ENCODE data around the gene DLG2. TPM values are rescaled to one million over a fixed set of nuclear protein-coding genes. Genes with fewer than 3 reads are reported as not detected.

DLG2 gene
- total and polyA plus RNA-seq, 7 donors, result 0.60 to 25.8 (median 9.7) TPM; not detected in 1

DNA sequence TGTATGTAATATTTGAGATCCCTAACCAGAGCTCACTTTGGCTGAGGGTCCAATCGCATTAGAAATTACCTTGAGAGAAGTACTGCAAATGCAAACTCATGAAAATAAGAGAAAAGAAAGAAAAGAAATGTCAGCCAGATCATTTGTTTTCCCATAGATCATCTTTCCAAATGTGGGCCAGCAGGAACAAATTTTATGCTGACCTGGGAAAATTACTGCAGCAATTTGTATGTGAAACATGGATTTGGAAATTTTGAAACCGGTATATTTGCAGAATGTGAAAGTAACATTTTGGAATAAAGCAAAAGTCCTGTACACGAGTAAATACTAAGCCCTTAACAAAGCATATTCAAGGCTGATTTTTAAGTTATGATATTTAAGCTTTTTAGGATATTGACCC lies 1282.1 kb downstream of the DLG2 start:
- TF ChIP-seq POLR2A (IDR thresholded peaks at IDR 0.05) (no peak), EP300 (IDR thresholded peaks at IDR 0.05) (no peak), POLR2AphosphoS5 (IDR thresholded peaks at IDR 0.05) (no peak)
- TF ChIP-seq, protein P1, sequence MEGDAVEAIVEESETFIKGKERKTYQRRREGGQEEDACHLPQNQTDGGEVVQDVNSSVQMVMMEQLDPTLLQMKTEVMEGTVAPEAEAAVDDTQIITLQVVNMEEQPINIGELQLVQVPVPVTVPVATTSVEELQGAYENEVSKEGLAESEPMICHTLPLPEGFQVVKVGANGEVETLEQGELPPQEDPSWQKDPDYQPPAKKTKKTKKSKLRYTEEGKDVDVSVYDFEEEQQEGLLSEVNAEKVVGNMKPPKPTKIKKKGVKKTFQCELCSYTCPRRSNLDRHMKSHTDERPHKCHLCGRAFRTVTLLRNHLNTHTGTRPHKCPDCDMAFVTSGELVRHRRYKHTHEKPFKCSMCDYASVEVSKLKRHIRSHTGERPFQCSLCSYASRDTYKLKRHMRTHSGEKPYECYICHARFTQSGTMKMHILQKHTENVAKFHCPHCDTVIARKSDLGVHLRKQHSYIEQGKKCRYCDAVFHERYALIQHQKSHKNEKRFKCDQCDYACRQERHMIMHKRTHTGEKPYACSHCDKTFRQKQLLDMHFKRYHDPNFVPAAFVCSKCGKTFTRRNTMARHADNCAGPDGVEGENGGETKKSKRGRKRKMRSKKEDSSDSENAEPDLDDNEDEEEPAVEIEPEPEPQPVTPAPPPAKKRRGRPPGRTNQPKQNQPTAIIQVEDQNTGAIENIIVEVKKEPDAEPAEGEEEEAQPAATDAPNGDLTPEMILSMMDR (IDR thresholded peaks at IDR 0.05), result no peak
- intact Hi-C loops (cut with DNase I), result no loop called here
- H3K27me3 ChIP-seq, result no peaks in the 10 kb centered on the region
- no peaks in the 10 kb centered on the region for H3K36me3 ChIP-seq
- WGBS, 2 donors, result 86 to 87% methylated on average over 3 of the region's 3 CpGs
- no peak overlapping the region for H3K4me3 ChIP-seq
- no peak for DNase-seq
- no peaks in the 10 kb centered on the region for H3K4me1 ChIP-seq
- H3K27ac ChIP-seq, result no peak overlapping the region
- H3K9me3 ChIP-seq, result no peaks in the 10 kb centered on the region

DNA sequence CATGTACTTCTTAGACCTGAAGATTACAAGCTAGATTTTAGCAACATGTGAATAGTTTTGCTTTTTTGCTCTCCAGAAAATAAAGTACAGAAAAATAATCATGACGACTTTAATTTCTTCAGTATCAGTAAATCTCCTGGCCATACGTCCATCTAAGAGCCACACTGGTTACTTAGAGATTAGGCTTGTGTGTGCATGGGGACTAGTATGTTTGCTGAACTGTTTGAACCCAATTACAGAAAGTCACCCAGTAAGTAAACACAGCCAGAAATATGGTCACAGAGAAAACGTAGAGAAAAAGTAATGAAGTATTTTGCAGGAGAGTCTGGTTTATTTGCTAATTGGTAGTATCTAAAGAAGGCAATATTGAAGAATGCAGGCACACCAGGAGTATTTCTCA lies 1287.3 kb downstream of the DLG2 start:
- no peak for DNase-seq
- intact Hi-C loops (cut with DNase I), result no loop called here
- no peaks in the 10 kb centered on the region for H3K36me3 ChIP-seq
- no peak for TF ChIP-seq POLR2AphosphoS5 (IDR thresholded peaks at IDR 0.05)
- TF ChIP-seq, protein P1 (IDR thresholded peaks at IDR 0.05), result no peak
- TF ChIP-seq POLR2A (IDR thresholded peaks at IDR 0.05), result no peak
- TF ChIP-seq EP300 (IDR thresholded peaks at IDR 0.05), result no peak
- 24 to 60% methylated on average over 3 of the region's 3 CpGs for WGBS, 2 donors
- no peaks in the 10 kb centered on the region for H3K9me3 ChIP-seq
- H3K4me3 ChIP-seq, result no peak overlapping the region
- no peak overlapping the region for H3K27ac ChIP-seq
- H3K27me3 ChIP-seq, result no peaks in the 10 kb centered on the region
- no peaks in the 10 kb centered on the region for H3K4me1 ChIP-seq

DNA sequence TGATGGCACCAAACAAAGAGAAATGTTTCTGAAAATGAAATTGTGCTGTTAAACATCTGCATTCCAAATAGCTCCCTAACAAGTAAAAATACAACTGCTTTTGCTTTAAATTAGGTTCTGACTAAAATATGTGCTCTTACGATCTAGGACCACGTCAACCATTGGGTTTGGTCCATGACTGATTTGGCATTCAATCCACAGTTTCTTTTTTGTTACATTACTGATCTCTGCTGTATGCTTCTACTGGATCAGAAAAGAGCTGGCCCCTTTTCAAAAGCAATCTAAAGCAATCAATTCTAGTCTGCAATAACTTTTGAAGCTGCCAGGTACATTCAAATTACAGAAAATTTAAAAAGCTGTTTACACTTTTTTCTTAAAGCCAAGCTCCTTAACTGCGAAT lies 1293.9 kb downstream of the DLG2 start:
- Histone ChIP-seq H3K27ac (no peak overlapping the region), H3K9me3 (no peaks in the 10 kb centered on the region), H3K36me3 (no peaks in the 10 kb centered on the region), H3K27me3 (no peaks in the 10 kb centered on the region), H3K4me1 (no peaks in the 10 kb centered on the region), H3K4me3 (no peak overlapping the region)
- intact Hi-C loops (cut with DNase I), result no loop called here
- no peak for TF ChIP-seq POLR2A (IDR thresholded peaks at IDR 0.05)
- TF ChIP-seq, protein P1 (IDR thresholded peaks at IDR 0.05), result no peak
- no peak for TF ChIP-seq EP300 (IDR thresholded peaks at IDR 0.05)
- no peak for DNase-seq
- 81 to 84% methylated on average over 3 of the region's 3 CpGs for WGBS, 2 donors

DNA sequence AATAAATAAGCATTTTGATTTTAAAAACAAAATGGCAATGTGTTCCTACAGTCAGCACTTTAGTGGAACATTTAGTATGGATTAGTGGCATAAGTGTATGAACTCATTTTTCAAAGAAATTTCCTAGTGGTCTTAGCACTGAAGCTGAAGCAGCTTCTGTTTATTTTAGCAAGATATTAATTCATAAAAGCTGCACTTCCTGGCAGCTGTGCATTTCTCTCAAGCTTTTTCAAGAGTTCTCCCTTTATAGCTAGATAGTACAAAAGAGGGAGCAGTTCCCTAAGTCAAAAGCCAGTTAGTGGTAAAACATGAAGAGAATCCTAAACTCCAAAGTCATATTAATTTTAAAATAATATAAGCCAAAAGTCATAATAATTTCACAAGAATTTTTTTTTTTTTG lies 1304.9 kb downstream of the DLG2 start:
- intact Hi-C loops (cut with DNase I), result no loop called here
- no peaks in the 10 kb centered on the region for H3K4me1 ChIP-seq
- no peak for DNase-seq

DNA sequence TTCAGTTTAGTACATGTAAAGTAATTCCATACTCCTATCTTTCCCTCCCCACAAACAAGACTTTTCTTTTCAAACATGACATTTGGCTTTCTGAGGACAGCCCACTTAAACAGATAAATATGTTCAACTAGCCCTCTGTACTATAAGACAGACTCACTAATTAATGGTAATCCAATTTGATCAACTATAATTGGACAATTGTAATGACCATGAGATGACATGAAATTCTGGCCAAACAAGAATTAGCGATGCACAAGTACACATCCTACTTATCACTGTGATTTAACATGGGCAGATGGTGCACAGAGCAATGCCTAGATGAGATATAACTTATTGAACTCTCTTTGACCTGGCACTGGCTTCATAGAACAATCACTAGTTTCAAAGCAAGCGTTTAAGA lies 1307.3 kb downstream of the DLG2 start:
- no peaks in the 10 kb centered on the region for H3K27me3 ChIP-seq
- WGBS, 2 donors, result 62 to 82% methylated on average over 2 of the region's 2 CpGs
- H3K9me3 ChIP-seq, result no peaks in the 10 kb centered on the region
- H3K4me3 ChIP-seq, result no peak overlapping the region
- H3K36me3 ChIP-seq, result no peaks in the 10 kb centered on the region
- H3K4me1 ChIP-seq, result no peaks in the 10 kb centered on the region
- TF ChIP-seq EP300 (IDR thresholded peaks at IDR 0.05) (no peak), POLR2AphosphoS5 (IDR thresholded peaks at IDR 0.05) (no peak), POLR2A (IDR thresholded peaks at IDR 0.05) (no peak)
- TF ChIP-seq, protein P1 (IDR thresholded peaks at IDR 0.05), result no peak
- H3K27ac ChIP-seq, result no peak overlapping the region
- no peak for DNase-seq
- intact Hi-C loops (cut with DNase I), result no loop called here

More for the DNA sequence above, 1304.9 kb downstream of the DLG2 start:
- no peak overlapping the region for H3K27ac ChIP-seq
- H3K27me3 ChIP-seq, result no peaks in the 10 kb centered on the region
- no peaks in the 10 kb centered on the region for H3K36me3 ChIP-seq
- no peak overlapping the region for H3K4me3 ChIP-seq
- TF ChIP-seq, protein P1 (IDR thresholded peaks at IDR 0.05), result no peak
- TF ChIP-seq POLR2A (IDR thresholded peaks at IDR 0.05), result no peak
- no peak for TF ChIP-seq POLR2AphosphoS5 (IDR thresholded peaks at IDR 0.05)
- no peak for TF ChIP-seq EP300 (IDR thresholded peaks at IDR 0.05)
- H3K9me3 ChIP-seq, result no peaks in the 10 kb centered on the region

Measured in sigmoid colon (tissue), 7 donors.